ENCODE results near the gene IL17B. TPM values are rescaled to one million over a fixed set of nuclear protein-coding genes. Genes with fewer than 3 reads are reported as not detected.

The IL17B gene
- total and polyA plus RNA-seq, 2 experiments from 2014 or later = not detected

DNA sequence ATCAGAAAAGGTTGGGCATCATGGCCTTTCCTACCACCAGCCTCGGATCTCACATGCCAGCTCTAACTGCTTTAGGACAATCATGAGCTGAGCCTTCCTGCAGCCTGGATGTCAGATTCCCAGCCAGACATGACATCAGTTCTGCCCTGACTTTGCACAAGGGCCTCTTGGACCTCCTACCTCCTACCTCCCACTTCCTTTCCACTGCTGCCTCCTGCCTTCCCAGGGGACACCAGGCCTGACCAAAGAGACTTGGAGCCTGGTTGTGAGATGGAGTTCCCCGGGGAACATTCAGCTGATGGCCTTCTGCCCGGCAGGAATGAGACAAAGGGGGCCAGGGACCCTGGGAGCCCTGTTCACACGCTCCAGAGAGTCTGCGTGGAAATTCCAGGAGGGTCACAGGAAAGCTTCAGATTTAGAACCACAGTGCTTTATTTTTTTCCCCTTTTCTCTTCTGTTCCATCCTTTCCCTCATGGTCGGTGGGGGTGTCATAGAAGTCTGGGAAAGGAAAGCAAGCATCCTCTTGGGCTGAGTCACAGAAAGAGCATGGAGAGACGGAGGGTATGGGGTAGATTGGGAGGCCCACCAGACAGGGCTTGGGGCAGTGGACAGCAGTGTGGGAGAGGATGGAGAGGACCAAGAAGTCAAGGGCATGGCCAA, 35.4 kb upstream of the IL17B start (continued):
- TF ChIP-seq, protein P1, sequence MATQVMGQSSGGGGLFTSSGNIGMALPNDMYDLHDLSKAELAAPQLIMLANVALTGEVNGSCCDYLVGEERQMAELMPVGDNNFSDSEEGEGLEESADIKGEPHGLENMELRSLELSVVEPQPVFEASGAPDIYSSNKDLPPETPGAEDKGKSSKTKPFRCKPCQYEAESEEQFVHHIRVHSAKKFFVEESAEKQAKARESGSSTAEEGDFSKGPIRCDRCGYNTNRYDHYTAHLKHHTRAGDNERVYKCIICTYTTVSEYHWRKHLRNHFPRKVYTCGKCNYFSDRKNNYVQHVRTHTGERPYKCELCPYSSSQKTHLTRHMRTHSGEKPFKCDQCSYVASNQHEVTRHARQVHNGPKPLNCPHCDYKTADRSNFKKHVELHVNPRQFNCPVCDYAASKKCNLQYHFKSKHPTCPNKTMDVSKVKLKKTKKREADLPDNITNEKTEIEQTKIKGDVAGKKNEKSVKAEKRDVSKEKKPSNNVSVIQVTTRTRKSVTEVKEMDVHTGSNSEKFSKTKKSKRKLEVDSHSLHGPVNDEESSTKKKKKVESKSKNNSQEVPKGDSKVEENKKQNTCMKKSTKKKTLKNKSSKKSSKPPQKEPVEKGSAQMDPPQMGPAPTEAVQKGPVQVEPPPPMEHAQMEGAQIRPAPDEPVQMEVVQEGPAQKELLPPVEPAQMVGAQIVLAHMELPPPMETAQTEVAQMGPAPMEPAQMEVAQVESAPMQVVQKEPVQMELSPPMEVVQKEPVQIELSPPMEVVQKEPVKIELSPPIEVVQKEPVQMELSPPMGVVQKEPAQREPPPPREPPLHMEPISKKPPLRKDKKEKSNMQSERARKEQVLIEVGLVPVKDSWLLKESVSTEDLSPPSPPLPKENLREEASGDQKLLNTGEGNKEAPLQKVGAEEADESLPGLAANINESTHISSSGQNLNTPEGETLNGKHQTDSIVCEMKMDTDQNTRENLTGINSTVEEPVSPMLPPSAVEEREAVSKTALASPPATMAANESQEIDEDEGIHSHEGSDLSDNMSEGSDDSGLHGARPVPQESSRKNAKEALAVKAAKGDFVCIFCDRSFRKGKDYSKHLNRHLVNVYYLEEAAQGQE (IDR thresholded peaks at IDR 0.05; ENCODE audit: unreplicated experiment) = no peak
- TF ChIP-seq POLR2AphosphoS5 (IDR thresholded peaks at IDR 0.05; ENCODE audit: low read depth) (no peak), ZNF114 (CRISPR knock-in tag; IDR thresholded peaks at IDR 0.05) (no peak), EZH2 (IDR thresholded peaks at IDR 0.05; ENCODE audit: low read depth, unreplicated experiment) (no peak), ZNF331 (CRISPR knock-in tag; IDR thresholded peaks at IDR 0.05; ENCODE audit: low read depth) (no peak)
- TF ChIP-seq, protein P2, sequence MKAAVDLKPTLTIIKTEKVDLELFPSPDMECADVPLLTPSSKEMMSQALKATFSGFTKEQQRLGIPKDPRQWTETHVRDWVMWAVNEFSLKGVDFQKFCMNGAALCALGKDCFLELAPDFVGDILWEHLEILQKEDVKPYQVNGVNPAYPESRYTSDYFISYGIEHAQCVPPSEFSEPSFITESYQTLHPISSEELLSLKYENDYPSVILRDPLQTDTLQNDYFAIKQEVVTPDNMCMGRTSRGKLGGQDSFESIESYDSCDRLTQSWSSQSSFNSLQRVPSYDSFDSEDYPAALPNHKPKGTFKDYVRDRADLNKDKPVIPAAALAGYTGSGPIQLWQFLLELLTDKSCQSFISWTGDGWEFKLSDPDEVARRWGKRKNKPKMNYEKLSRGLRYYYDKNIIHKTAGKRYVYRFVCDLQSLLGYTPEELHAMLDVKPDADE (IDR thresholded peaks at IDR 0.05) = no peak

DNA sequence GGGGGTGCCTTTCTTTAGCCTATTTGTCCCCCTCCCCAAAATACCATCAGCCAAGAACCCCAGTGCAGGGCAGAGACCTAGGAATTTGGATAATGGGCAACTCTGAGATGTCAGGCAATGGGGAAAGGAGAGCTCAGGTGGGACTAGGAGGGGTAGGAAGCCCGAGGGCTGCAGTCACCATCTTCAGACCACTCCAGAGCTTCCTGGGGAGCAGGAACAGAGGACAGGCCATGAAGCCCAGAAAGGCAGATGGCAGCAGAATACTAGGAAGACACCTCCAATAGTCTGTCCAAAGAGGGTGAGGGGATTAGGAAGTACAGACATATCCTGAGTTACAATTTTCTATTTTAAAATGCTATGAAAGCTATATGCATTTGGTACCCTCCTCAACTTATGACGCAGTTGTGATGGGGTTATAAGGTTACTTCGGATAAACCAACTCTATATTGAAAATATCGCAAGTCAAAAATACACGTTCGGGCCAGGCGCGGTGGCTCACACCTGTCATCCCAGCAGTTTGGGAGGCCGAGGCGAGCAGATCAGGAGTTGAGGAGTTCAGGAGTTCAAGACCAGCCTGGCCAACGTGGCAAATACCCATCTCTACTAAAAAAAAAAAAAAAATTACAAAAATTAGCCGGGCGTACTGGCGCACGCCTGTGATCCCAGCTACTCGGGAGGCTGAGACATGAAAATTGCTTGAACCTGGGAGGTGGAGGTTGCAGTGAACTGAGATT, 34.6 kb upstream of the IL17B start:
- peaks cover 3% of the 10 kb centered on the region for H3K27me3 Mint-ChIP-seq (ENCODE audit: insufficient read depth, low read depth, poor library complexity)
- H3K4me3 Mint-ChIP-seq = no peak overlapping the region
- no peaks in the 10 kb centered on the region for H3K9me3 Mint-ChIP-seq
- no peaks in the 10 kb centered on the region for H3K36me3 ChIP-seq (ENCODE audit: insufficient read depth)
- no peak for DNase-seq (ENCODE audit: low spot score)
- no peak for ATAC-seq
- no peaks in the 10 kb centered on the region for H3F3A ChIP-seq (replicated peaks; ENCODE audit: low read depth)
- H3K79me2 ChIP-seq (replicated peaks; ENCODE audit: insufficient read depth) = no peaks in the 10 kb centered on the region
- H4K20me1 ChIP-seq (replicated peaks; ENCODE audit: insufficient read depth) = no peaks in the 10 kb centered on the region
- no peak overlapping the region; the same call in 1 of the 2 replicates for H3K27ac Mint-ChIP-seq
- H3K4me3 ChIP-seq = no peak overlapping the region
- peaks cover 32% of the 10 kb centered on the region for H3K4me1 Mint-ChIP-seq
- no peaks in the 10 kb centered on the region for H3K9me2 ChIP-seq (ENCODE audit: insufficient read depth)
- H3K36me3 Mint-ChIP-seq (ENCODE audit: low read depth) = no peaks in the 10 kb centered on the region
- peaks cover 16% of the 10 kb centered on the region; the same call in 1 of the 2 replicates for H3K4me1 ChIP-seq (ENCODE audit: insufficient read depth)
- no peak overlapping the region for H3K27ac ChIP-seq (ENCODE audit: low read depth)
- H2AFZ ChIP-seq = no peak overlapping the region
- no peak for TF ChIP-seq EZH2 (IDR thresholded peaks at IDR 0.05; ENCODE audit: low read depth, unreplicated experiment)
- TF ChIP-seq, protein P3, sequence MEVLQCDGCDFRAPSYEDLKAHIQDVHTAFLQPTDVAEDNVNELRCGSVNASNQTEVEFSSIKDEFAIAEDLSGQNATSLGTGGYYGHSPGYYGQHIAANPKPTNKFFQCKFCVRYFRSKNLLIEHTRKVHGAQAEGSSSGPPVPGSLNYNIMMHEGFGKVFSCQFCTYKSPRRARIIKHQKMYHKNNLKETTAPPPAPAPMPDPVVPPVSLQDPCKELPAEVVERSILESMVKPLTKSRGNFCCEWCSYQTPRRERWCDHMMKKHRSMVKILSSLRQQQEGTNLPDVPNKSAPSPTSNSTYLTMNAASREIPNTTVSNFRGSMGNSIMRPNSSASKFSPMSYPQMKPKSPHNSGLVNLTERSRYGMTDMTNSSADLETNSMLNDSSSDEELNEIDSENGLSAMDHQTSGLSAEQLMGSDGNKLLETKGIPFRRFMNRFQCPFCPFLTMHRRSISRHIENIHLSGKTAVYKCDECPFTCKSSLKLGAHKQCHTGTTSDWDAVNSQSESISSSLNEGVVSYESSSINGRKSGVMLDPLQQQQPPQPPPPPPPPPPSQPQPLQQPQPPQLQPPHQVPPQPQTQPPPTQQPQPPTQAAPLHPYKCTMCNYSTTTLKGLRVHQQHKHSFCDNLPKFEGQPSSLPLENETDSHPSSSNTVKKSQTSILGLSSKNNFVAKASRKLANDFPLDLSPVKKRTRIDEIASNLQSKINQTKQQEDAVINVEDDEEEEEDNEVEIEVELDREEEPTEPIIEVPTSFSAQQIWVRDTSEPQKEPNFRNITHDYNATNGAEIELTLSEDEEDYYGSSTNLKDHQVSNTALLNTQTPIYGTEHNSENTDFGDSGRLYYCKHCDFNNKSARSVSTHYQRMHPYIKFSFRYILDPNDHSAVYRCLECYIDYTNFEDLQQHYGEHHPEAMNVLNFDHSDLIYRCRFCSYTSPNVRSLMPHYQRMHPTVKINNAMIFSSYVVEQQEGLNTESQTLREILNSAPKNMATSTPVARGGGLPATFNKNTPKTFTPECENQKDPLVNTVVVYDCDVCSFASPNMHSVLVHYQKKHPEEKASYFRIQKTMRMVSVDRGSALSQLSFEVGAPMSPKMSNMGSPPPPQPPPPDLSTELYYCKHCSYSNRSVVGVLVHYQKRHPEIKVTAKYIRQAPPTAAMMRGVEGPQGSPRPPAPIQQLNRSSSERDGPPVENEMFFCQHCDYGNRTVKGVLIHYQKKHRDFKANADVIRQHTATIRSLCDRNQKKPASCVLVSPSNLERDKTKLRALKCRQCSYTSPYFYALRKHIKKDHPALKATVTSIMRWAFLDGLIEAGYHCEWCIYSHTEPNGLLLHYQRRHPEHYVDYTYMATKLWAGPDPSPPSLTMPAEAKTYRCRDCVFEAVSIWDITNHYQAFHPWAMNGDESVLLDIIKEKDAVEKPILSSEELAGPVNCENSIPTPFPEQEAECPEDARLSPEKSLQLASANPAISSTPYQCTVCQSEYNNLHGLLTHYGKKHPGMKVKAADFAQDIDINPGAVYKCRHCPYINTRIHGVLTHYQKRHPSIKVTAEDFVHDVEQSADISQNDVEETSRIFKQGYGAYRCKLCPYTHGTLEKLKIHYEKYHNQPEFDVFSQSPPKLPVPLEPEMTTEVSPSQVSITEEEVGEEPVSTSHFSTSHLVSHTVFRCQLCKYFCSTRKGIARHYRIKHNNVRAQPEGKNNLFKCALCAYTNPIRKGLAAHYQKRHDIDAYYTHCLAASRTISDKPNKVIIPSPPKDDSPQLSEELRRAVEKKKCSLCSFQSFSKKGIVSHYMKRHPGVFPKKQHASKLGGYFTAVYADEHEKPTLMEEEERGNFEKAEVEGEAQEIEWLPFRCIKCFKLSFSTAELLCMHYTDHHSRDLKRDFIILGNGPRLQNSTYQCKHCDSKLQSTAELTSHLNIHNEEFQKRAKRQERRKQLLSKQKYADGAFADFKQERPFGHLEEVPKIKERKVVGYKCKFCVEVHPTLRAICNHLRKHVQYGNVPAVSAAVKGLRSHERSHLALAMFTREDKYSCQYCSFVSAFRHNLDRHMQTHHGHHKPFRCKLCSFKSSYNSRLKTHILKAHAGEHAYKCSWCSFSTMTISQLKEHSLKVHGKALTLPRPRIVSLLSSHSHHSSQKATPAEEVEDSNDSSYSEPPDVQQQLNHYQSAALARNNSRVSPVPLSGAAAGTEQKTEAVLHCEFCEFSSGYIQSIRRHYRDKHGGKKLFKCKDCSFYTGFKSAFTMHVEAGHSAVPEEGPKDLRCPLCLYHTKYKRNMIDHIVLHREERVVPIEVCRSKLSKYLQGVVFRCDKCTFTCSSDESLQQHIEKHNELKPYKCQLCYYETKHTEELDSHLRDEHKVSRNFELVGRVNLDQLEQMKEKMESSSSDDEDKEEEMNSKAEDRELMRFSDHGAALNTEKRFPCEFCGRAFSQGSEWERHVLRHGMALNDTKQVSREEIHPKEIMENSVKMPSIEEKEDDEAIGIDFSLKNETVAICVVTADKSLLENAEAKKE (CRISPR knock-in tag; IDR thresholded peaks at IDR 0.05) = no peak
- TF ChIP-seq, protein P4, sequence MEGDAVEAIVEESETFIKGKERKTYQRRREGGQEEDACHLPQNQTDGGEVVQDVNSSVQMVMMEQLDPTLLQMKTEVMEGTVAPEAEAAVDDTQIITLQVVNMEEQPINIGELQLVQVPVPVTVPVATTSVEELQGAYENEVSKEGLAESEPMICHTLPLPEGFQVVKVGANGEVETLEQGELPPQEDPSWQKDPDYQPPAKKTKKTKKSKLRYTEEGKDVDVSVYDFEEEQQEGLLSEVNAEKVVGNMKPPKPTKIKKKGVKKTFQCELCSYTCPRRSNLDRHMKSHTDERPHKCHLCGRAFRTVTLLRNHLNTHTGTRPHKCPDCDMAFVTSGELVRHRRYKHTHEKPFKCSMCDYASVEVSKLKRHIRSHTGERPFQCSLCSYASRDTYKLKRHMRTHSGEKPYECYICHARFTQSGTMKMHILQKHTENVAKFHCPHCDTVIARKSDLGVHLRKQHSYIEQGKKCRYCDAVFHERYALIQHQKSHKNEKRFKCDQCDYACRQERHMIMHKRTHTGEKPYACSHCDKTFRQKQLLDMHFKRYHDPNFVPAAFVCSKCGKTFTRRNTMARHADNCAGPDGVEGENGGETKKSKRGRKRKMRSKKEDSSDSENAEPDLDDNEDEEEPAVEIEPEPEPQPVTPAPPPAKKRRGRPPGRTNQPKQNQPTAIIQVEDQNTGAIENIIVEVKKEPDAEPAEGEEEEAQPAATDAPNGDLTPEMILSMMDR (conservative IDR thresholded peaks at IDR 0.05; ENCODE audit: low read depth in 2 of 2) = no peak
- TF ChIP-seq, protein P2 (IDR thresholded peaks at IDR 0.05) = no peak
- no peak for TF ChIP-seq JUNB (IDR thresholded peaks at IDR 0.05; ENCODE audit: unreplicated experiment)
- H3K4me2 ChIP-seq = no peak overlapping the region
- H3K27me3 ChIP-seq (ENCODE audit: insufficient read depth) = no peaks in the 10 kb centered on the region

Measured in GM23338 (cell line).